Upper lobe of left lung (tissue), 4 donors: Measurements from ENCODE around the gene SPOCK2.

ENCODE experiments used
- CTCF ChIP-seq, 6 experiments: fragments of 450-650 bp in 4 of 6; fragments of 200-600 bp in 2 of 6; sonication (generic) in 2 of 6; IDR thresholded peaks; one replicate each; pipeline ENCODE4 v1.5.1; 2016 to 2019; ENCODE audit warnings: antibody characterized with exemption in 6 of 6
- POLR2A ChIP-seq, 4 donors: fragments of 450-650 bp; IDR thresholded peaks; one replicate each; pipeline ENCODE4 v1.5.1; 2016 to 2017; ENCODE audit warnings: antibody characterized with exemption in 4 of 4, mild to moderate bottlenecking in 2 of 4
- POLR2AphosphoS5 ChIP-seq, 2 donors: sonication (generic); formaldehyde crosslinking; IDR thresholded peaks; one replicate each; pipeline ENCODE4 v1.5.1; 2017; ENCODE audit warnings: antibody characterized with exemption in 2 of 2

- no peak for TF ChIP-seq POLR2A (IDR thresholded peaks at IDR 0.05)
- TF ChIP-seq CTCF (IDR thresholded peaks at IDR 0.05) = no peak
- no peak for TF ChIP-seq POLR2AphosphoS5 (IDR thresholded peaks at IDR 0.05)
These were observed 31.2 kb downstream of the SPOCK2 start for GRCh38 chr10:72056932-72057751.
